ENCODE results near the gene ZNF70. TPM values are rescaled to one million over a fixed set of nuclear protein-coding genes. Genes with fewer than 3 reads are reported as not detected.

Gene ZNF70
- total and polyA plus RNA-seq, 9 of the 15 experiments (the other 6 are each of a cell fraction or from before 2014, with no cell fraction given), result 0.14 to 3.3 (median 1.4) TPM

DNA sequence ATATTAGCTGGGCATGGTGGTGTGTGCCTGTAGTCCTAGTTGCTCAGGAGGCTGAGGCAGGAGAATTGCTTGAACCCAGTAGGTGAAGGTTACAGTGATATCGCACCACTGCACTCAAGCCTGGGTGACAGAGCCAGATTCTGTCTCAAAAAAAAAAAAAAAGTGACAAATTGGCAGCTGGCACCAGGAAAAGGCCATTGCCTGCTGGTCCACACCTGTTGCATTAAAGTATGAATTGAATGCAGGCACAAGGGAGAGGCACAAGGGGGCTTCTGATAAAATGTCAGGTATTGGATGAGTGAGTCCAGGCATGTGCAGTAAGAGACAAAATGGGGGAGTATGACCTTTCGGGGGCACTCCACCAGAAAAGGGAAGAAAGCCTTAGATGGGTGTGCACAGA lies 28.2 kb downstream of the ZNF70 start:
- BruUV-seq (replicated peaks), result no TSS peak
- H3K4me3 ChIP-seq, result no peak overlapping the region
- no peak overlapping the region for H3K4me2 ChIP-seq (ENCODE audit: insufficient read depth, low read length)
- H3K9me1 ChIP-seq (ENCODE audit: control insufficient read depth, insufficient read depth, low read length), result no peaks in the 10 kb centered on the region
- in situ Hi-C loops (cut with MboI) (no loop called here), intact Hi-C loops (cut with micrococcal nuclease) (no loop called here)
- H3K27me3 ChIP-seq (ENCODE audit: control insufficient read depth in 2 of 2, insufficient read depth in 2 of 2, low read length in 2 of 2), result no peaks in the 10 kb centered on the region
- H3K9ac ChIP-seq (ENCODE audit: insufficient read depth in 1 of 2, low read depth in 2 of 2, low read length in 2 of 2), result no peak overlapping the region
- H3K9me3 ChIP-seq (replicated peaks; ENCODE audit: control insufficient read depth, insufficient read depth, low read depth, low read length), result no peaks in the 10 kb centered on the region
- no peak overlapping the region for H2AFZ ChIP-seq (ENCODE audit: low read depth, low read length)
- ATAC-seq (no peak), FAIRE-seq (no peak), DNase-seq (ENCODE audit: extremely low read depth in 1 of 4, low spot score in 3 of 4) (no peak)
- H3K4me1 ChIP-seq (replicated peaks in 1 of 2; ENCODE audit: control insufficient read depth in 2 of 2, insufficient read depth in 2 of 2, low read length in 2 of 2), result no peaks in the 10 kb centered on the region; a peak in 2 of 5 replicates
- POLR2A ChIA-PET, result no interaction called here
- H3K36me3 ChIP-seq (ENCODE audit: control insufficient read depth, insufficient read depth, low read length), result no peaks in the 10 kb centered on the region
- H4K20me1 ChIP-seq (replicated peaks; ENCODE audit: control insufficient read depth, insufficient read depth, low read length), result no peaks in the 10 kb centered on the region
- 44% methylated on average over 2 of the region's 2 CpGs for WGBS (ENCODE audit: insufficient coverage, low coverage, missing lambda C conversion rate)
- no peak overlapping the region for H3K27ac ChIP-seq (ENCODE audit: extremely low read depth, low read depth, low read length)
- CTCF ChIA-PET (ENCODE audit: low intra/inter-chr PET ratio), result interaction anchor here (0.6 kb wide), 1 partner anchor 111 kb away, joined by 3 read pairs; no protein-coding TSS in a partner anchor
- H3K79me2 ChIP-seq (ENCODE audit: control insufficient read depth, insufficient read depth, low read length), result no peaks in the 10 kb centered on the region
- TF ChIP-seq ARID2 (IDR thresholded peaks at IDR 0.05), result no peak
- no peak for TF ChIP-seq JUN (IDR thresholded peaks at IDR 0.05; ENCODE audit: borderline replicate concordance, low read depth, low read length)
- TF ChIP-seq JUN (CRISPR knock-in tag; IDR thresholded peaks at IDR 0.05; ENCODE audit: borderline replicate concordance), result no peak
- TF ChIP-seq, protein P1, sequence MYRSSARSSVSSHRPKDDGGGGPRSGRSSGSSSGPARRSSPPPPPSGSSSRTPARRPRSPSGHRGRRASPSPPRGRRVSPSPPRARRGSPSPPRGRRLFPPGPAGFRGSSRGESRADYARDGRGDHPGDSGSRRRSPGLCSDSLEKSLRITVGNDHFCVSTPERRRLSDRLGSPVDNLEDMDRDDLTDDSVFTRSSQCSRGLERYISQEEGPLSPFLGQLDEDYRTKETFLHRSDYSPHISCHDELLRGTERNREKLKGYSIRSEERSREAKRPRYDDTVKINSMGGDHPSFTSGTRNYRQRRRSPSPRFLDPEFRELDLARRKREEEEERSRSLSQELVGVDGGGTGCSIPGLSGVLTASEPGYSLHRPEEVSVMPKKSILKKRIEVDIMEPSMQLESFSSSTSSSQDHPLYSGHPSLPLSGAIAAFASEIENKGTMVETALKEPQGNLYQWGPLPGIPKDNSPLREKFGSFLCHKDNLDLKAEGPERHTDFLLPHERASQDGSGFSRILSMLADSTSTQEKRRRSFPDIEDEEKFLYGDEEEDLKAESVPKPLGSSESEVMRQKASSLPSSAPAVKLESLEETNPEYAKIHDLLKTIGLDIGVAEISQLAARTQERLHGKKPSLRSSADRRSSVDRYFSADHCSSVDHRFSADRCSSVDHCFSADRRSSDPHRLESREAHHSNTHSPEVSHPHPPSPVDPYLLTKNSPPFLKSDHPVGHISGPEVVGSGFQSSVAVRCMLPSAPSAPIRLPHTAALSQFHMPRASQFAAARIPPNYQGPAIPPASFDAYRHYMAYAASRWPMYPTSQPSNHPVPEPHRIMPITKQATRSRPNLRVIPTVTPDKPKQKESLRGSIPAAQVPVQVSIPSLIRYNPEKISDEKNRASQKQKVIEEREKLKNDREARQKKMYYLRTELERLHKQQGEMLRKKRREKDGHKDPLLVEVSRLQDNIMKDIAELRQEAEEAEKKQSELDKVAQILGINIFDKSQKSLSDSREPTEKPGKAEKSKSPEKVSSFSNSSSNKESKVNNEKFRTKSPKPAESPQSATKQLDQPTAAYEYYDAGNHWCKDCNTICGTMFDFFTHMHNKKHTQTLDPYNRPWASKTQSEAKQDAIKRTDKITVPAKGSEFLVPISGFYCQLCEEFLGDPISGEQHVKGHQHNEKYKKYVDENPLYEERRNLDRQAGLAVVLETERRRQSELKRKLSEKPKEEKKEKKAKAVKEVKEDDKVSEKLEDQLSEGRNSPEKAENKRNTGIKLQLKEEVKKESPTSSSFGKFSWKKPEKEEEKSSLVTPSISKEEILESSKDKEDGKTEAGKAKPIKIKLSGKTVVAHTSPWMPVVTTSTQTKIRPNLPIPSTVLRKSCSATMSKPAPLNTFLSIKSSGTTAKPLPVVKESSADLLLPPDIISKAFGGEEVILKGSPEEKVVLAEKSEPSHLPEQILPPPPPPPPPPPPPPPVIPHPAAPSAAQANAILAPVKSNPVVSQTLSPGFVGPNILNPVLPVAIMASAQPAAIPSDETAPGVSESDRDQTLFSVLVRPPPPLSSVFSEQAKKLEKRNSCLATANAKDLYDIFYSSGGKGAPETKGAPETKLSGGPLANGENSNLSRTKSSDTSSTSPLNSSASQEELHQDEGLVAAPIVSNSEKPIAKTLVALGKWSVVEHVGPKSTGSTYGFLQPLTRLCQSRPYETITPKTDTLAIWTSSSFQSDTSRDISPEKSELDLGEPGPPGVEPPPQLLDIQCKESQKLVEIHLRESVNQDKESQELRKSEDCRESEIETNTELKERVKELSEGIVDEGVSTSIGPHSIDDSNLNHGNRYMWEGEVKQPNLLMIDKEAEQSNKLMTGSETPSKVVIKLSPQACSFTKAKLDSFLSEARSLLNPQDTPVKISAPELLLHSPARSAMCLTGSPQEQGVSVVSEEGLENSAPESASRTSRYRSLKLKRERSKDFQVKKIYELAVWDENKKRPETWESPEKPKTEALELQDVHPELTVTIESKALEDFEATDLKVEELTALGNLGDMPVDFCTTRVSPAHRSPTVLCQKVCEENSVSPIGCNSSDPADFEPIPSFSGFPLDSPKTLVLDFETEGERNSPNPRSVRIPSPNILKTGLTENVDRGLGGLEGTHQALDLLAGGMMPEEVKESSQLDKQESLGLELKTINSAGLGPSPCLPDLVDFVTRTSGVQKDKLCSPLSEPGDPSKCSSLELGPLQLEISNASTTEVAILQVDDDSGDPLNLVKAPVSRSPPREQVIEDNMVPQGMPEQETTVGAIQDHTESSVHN (IDR thresholded peaks at IDR 0.05; ENCODE audit: borderline replicate concordance in 1 of 2, low read depth in 1 of 2), result no peak
- no peak for TF ChIP-seq KLF1 (tag; IDR thresholded peaks at IDR 0.05)
- TF ChIP-seq, protein P2, sequence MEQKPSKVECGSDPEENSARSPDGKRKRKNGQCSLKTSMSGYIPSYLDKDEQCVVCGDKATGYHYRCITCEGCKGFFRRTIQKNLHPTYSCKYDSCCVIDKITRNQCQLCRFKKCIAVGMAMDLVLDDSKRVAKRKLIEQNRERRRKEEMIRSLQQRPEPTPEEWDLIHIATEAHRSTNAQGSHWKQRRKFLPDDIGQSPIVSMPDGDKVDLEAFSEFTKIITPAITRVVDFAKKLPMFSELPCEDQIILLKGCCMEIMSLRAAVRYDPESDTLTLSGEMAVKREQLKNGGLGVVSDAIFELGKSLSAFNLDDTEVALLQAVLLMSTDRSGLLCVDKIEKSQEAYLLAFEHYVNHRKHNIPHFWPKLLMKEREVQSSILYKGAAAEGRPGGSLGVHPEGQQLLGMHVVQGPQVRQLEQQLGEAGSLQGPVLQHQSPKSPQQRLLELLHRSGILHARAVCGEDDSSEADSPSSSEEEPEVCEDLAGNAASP (IDR thresholded peaks at IDR 0.05), result no peak
- TF ChIP-seq FUS (optimal IDR thresholded peaks at IDR 0.05; ENCODE audit: low read depth, low read length), result no peak
- no peak for TF ChIP-seq POU5F1 (IDR thresholded peaks at IDR 0.05; ENCODE audit: borderline replicate concordance, low read depth, low read length, partially characterized antibody)
- TF ChIP-seq RBM25 (IDR thresholded peaks at IDR 0.05; ENCODE audit: low read depth, low read length, severe bottlenecking), result no peak
- TF ChIP-seq EHMT2 (IDR thresholded peaks at IDR 0.05), result no peak
- no peak for TF ChIP-seq RFX5 (IDR thresholded peaks at IDR 0.05; ENCODE audit: low read depth, low read length)
- TF ChIP-seq, protein P3, sequence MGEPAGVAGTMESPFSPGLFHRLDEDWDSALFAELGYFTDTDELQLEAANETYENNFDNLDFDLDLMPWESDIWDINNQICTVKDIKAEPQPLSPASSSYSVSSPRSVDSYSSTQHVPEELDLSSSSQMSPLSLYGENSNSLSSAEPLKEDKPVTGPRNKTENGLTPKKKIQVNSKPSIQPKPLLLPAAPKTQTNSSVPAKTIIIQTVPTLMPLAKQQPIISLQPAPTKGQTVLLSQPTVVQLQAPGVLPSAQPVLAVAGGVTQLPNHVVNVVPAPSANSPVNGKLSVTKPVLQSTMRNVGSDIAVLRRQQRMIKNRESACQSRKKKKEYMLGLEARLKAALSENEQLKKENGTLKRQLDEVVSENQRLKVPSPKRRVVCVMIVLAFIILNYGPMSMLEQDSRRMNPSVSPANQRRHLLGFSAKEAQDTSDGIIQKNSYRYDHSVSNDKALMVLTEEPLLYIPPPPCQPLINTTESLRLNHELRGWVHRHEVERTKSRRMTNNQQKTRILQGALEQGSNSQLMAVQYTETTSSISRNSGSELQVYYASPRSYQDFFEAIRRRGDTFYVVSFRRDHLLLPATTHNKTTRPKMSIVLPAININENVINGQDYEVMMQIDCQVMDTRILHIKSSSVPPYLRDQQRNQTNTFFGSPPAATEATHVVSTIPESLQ (CRISPR knock-in tag; IDR thresholded peaks at IDR 0.05), result no peak

Data from K562 (cell line).